ENCODE results near the gene CASP8. TPM values are rescaled to one million over a fixed set of nuclear protein-coding genes. Genes with fewer than 3 reads are reported as not detected.

Gene CASP8
- total RNA-seq = 8.2 and 9.9 TPM in 2 replicates

DNA sequence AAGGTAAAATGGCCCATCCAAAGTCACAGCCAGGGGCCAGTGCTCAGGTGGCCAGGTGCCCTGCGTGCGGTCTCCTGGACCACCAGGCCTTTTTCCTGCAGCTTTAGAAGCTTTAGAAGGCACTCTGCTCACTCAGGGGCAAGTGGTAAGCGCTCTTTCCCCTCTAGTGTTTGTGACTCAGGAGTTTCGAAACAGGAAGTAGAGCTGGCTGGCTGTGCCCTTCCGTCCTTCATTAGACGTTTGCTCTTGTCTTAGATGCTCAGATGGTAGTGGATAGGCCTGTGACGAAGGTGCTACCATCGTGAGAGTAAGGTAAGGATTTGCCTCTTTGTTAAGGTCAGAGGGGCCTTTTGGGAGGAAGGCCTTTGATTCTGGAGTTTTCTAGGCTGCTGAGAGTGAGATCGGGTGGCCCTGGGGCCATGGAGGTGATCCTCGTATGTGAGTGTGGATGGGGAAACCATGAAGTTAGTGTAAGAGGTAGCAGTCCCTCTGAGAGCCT, at the start of gene CASP8:
CASP8 (plus strand) TSS at position 235 of the 499 bp plus-strand sequence. CDS start 5,951 bp downstream, outside the sequence.
- TF ChIP-seq, protein P1, sequence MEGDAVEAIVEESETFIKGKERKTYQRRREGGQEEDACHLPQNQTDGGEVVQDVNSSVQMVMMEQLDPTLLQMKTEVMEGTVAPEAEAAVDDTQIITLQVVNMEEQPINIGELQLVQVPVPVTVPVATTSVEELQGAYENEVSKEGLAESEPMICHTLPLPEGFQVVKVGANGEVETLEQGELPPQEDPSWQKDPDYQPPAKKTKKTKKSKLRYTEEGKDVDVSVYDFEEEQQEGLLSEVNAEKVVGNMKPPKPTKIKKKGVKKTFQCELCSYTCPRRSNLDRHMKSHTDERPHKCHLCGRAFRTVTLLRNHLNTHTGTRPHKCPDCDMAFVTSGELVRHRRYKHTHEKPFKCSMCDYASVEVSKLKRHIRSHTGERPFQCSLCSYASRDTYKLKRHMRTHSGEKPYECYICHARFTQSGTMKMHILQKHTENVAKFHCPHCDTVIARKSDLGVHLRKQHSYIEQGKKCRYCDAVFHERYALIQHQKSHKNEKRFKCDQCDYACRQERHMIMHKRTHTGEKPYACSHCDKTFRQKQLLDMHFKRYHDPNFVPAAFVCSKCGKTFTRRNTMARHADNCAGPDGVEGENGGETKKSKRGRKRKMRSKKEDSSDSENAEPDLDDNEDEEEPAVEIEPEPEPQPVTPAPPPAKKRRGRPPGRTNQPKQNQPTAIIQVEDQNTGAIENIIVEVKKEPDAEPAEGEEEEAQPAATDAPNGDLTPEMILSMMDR (conservative IDR thresholded peaks at IDR 0.05; ENCODE audit: low read depth, low read length) = no peak
- peak within 1 kb of the TSS; percentile 63 for H3K4me3 ChIP-seq (ENCODE audit: low read depth, low read length)
- no peak for DNase-seq (ENCODE audit: low read depth)

DNA sequence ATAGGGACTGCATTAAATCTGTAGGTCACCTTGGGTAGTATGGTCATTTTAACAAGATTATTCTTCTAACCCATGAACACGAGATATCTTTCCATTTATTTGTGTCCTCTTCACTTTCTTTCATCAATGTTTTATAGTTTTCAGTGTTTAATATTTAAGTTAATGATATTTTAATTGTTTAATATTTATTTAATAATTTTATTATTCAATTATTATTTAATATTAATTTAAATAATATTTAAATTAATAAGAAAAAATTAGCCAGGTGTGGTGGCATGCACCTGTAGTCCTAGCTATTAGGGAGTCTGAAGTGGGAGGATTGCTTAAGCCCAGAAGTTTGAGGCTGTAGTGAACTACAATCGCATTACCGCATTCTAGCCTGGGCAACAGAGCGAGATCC, 44.4 kb upstream of the CASP8 start:
- no peak overlapping the region for H3K4me3 ChIP-seq (ENCODE audit: low read depth, low read length)
- TF ChIP-seq, protein P1 (conservative IDR thresholded peaks at IDR 0.05; ENCODE audit: low read depth, low read length) = no peak
- DNase-seq (ENCODE audit: low read depth) = no peak

DNA sequence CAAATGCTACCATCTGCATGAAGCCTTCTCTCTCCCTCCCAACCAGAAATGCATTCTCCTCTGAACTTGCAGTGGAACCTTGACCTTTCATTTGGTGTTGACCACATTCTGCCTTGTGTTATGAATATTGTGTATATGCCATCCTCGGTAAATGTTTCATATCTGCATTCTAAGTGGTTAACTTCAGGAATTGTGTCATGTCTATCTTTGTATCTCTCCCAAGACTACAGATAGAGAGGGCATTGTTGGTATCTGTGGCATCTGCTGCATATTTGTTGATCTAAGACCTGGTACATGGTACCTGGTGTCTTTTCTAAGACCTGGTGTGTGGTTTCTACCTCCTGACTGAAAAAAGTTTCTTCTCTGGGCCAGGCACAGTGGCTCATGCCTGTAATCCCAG, 43.4 kb upstream of the CASP8 start:
- TF ChIP-seq, protein P1 (conservative IDR thresholded peaks at IDR 0.05; ENCODE audit: low read depth, low read length) = no peak
- H3K4me3 ChIP-seq (ENCODE audit: low read depth, low read length) = no peak overlapping the region
- no peak for DNase-seq (ENCODE audit: low read depth)

DNA sequence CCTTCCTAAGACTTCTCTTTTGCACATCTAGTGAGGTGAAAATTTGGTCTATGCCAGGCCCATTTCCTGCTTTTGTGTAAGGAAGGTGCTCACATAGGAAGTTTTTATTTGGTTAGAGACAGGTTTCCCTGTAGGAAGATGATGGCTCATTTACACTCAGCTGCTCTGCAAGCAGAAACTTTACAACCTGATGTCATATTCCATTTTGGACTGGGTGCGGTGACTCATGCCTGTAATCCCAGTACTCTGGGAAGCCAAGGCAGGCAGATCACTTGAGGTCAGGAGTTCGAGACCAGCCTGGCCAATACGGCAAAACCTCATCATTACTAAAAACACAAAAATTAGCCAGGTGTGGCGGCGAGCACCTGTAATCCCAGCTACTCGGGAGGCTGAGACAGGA, 41.6 kb upstream of the CASP8 start:
- no peak for DNase-seq (ENCODE audit: low read depth)
- no peak overlapping the region for H3K4me3 ChIP-seq (ENCODE audit: low read depth, low read length)
- TF ChIP-seq, protein P1 (conservative IDR thresholded peaks at IDR 0.05; ENCODE audit: low read depth, low read length) = no peak

DNA sequence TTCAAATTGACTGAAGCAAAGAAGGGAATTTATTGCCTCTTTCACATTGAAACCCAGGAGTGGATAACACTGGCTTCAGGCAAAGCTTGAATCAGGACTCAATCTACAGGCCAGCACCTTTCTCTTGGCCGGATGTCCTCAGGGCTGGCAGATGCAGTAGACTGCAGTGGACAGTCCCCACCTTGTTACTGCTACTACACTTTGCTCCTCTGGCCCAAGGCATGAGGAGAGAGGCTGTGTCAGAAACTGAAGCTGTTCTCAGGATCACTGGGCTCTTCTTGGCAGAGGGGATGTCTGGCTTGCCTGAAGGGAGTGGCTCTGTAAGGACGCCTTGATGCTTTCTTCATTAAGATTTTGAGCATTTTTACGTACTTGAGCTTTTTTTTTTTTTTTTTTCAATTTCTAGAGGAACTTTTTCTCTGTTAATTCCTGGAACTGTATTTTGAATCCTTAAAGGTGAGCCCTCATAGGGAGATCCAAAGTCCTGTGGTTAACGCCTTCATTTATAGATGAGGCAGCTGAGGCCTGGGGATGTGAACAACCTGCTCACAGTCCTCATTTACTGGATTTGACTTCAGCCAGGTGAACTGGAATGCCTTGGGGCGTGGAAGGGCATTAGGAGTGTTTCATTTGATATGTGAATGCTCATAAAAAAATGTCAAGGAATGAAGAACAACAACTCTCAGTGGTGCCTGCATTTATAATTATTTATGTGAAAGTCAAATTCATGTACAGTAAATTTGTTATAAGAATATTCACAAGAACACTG, 40.8 kb upstream of the CASP8 start:
- no peak overlapping the region for H3K4me3 ChIP-seq (ENCODE audit: low read depth, low read length)
- TF ChIP-seq, protein P1 (conservative IDR thresholded peaks at IDR 0.05; ENCODE audit: low read depth, low read length) = no peak
- DNase-seq (ENCODE audit: low read depth) = no peak

DNA sequence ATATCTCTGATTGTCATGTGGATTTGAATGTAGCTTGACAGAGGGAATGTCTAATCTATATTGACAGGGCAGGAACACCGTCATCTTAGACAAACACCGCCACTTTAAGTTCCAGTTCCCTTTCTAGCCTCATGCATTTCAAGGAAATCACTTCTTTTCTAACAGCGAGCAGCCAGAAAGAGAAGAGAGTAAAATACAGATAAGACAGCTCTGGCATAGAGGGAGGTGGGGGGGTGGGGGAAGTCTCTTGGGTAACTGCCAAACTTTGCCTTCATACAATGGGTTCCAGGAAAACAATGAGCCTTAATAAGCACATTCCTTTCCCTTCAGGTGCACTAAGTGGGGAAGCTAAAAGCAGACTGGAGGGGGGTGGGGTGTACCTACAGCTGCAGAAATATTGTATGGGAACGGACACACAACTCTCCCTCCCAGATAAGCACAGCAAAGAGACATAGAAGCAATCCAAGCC, 40.2 kb upstream of the CASP8 start:
- TF ChIP-seq, protein P1 (conservative IDR thresholded peaks at IDR 0.05; ENCODE audit: low read depth, low read length) = no peak
- DNase-seq (ENCODE audit: low read depth) = no peak
- no peak overlapping the region for H3K4me3 ChIP-seq (ENCODE audit: low read depth, low read length)

Measured in epithelial cell of proximal tubule (primary cell).